SK-N-MC (cell line): ENCODE measurements around the gene IL1RAP.
"Not testable (repeated sequence)": the region's sequence is repeated elsewhere in the genome, so short reads cannot be mapped to it uniquely, and the experiment has no call there.

Experiments used
- DNase-seq: peaks from one replicate; pipeline ENCODE4 v3.0.0-alpha.2; 2011; ENCODE audit warnings: low read depth, low spot score
- H3K27ac ChIP-seq: fragments of 200-600 bp; sonication (generic); 2 replicates; pipeline ENCODE4 v1.5.1; 2016; ENCODE audit warnings: mixed run types
- H3K36me3 ChIP-seq: fragments of 200-600 bp; sonication (generic); 2 replicates; pipeline ENCODE4 v1.6.1; 2017; ENCODE audit warnings: antibody characterized with exemption, low read length, mixed read lengths; ENCODE audit not compliant: insufficient read depth
- H3K4me3 ChIP-seq: fragments of 200-600 bp; sonication (generic); 2 replicates; pipeline ENCODE4 v1.5.1; 2016
- H3K9ac ChIP-seq: fragments of 200-600 bp; sonication (generic); 2 replicates; pipeline ENCODE4 v1.8.0; 2017; ENCODE audit warnings: mixed run types, mixed read lengths; ENCODE audit not compliant: insufficient read length
- H3K9me3 ChIP-seq: fragments of 200-600 bp; sonication (generic); 2 replicates; pipeline ENCODE4 v1.6.1; 2017; ENCODE audit warnings: low read depth, mild to moderate bottlenecking, antibody characterized with exemption, low read length, moderate library complexity, mixed read lengths
- EZH2 ChIP-seq: fragments of 200-600 bp; sonication (generic); IDR thresholded peaks from one replicate; pipeline ENCODE4 v1.6.1; 2017; ENCODE audit warnings: antibody characterized with exemption
- FOXP2 ChIP-seq: optimal IDR thresholded peaks from 2 replicates; pipeline ENCODE3; 2011; ENCODE audit warnings: mild to moderate bottlenecking, moderate library complexity; ENCODE audit not compliant: insufficient read depth; ENCODE audit errors: extremely low read length, control extremely low read depth
- POLR2AphosphoS5 ChIP-seq: IDR thresholded peaks from 2 replicates; pipeline ENCODE4 v1.6.1; 2012; ENCODE audit warnings: mild to moderate bottlenecking, low read depth, low read length, borderline replicate concordance

The IL1RAP gene

GRCh38 chr3:190513409-190514370, at the start of gene IL1RAP:
IL1RAP (plus strand) TSS chr3:190514085; CDS start chr3:190564290, 50,205 bp downstream.
- peak within 1 kb of the TSS; percentile 89 for H3K4me3 ChIP-seq
- peak within 1 kb of the TSS; percentile 0; the same call in 1 of the 2 replicates for H3K27ac ChIP-seq
- DNase-seq: peak; percentile 97
- H3K36me3 ChIP-seq: peaks cover 20% of the 10 kb centered on the region
- H3K9me3 ChIP-seq: no peaks in the 10 kb centered on the region
- TF ChIP-seq EZH2: no peak
- peak; percentile 94 for TF ChIP-seq FOXP2
- TF ChIP-seq POLR2AphosphoS5: peak; percentile 76
- H3K9ac ChIP-seq: peak within 1 kb of the TSS; percentile 78

GRCh38 chr3:190467922-190468321, 46.0 kb upstream of the IL1RAP start:
- DNase-seq: no peak
- Histone ChIP-seq H3K4me3 (no peak overlapping the region), H3K9ac (no peak overlapping the region), H3K36me3 (no peaks in the 10 kb centered on the region), H3K9me3 (peaks cover 12% of the 10 kb centered on the region; the same call in 1 of the 2 replicates), H3K27ac (no peak overlapping the region)
- TF ChIP-seq EZH2 (no peak), POLR2AphosphoS5 (no peak), FOXP2 (no peak)

GRCh38 chr3:190473261-190473660, 40.6 kb upstream of the IL1RAP start:
- DNase-seq, H3K27ac ChIP-seq, H3K36me3 ChIP-seq, H3K9ac ChIP-seq, H3K4me3 ChIP-seq: not testable (repeated sequence)
- peaks cover 12% of the 10 kb centered on the region; the same call in 1 of the 2 replicates for H3K9me3 ChIP-seq

- Histone ChIP-seq H3K4me3 (no peak overlapping the region), H3K36me3 (no peaks in the 10 kb centered on the region), H3K27ac (no peak overlapping the region), H3K9me3 (no peaks in the 10 kb centered on the region), H3K9ac (no peak overlapping the region)
- TF ChIP-seq POLR2AphosphoS5: no peak
- no peak for TF ChIP-seq EZH2
- no peak for DNase-seq
These were observed 32.1 kb upstream of the IL1RAP start for GRCh38 chr3:190481779-190482178.

- peak; percentile 78 for DNase-seq
- Histone ChIP-seq H3K9ac (no peak overlapping the region), H3K4me3 (peak overlapping the region; percentile 7), H3K27ac (no peak overlapping the region), H3K36me3 (no peaks in the 10 kb centered on the region), H3K9me3 (no peaks in the 10 kb centered on the region)
- TF ChIP-seq POLR2AphosphoS5: peak; percentile 42; the same call in 1 of the 2 replicates
- TF ChIP-seq FOXP2: no peak
- TF ChIP-seq EZH2: no peak
These were observed 27.9 kb upstream of the IL1RAP start for GRCh38 chr3:190485830-190486532.

GRCh38 chr3:190486533-190486864, 27.4 kb upstream of the IL1RAP start:
- TF ChIP-seq EZH2 (no peak), FOXP2 (no peak), POLR2AphosphoS5 (no peak)
- no peak overlapping the region for H3K27ac ChIP-seq
- DNase-seq: no peak

GRCh38 chr3:190486908-190487607, 26.8 kb upstream of the IL1RAP start:
- Histone ChIP-seq H3K4me3 (peak overlapping the region; percentile 7; the same call in 1 of the 2 replicates), H3K27ac (no peak overlapping the region), H3K36me3 (no peaks in the 10 kb centered on the region), H3K9ac (no peak overlapping the region), H3K9me3 (no peaks in the 10 kb centered on the region)
- no peak for DNase-seq
- no peak for TF ChIP-seq FOXP2

More at GRCh38 chr3:190486533-190486864, 27.4 kb upstream of the IL1RAP start:
- Histone ChIP-seq H3K36me3 (no peaks in the 10 kb centered on the region), H3K9me3 (no peaks in the 10 kb centered on the region), H3K4me3 (peak overlapping the region; percentile 7; the same call in 1 of the 2 replicates), H3K9ac (no peak overlapping the region)

- DNase-seq: no peak
- no peak overlapping the region for H3K4me3 ChIP-seq
- TF ChIP-seq EZH2 (no peak), FOXP2 (no peak), POLR2AphosphoS5 (no peak)
- no peak overlapping the region for H3K27ac ChIP-seq
- H3K9me3 ChIP-seq: no peaks in the 10 kb centered on the region
- H3K9ac ChIP-seq: no peak overlapping the region
- no peaks in the 10 kb centered on the region for H3K36me3 ChIP-seq
These were observed 22.3 kb upstream of the IL1RAP start for GRCh38 chr3:190491533-190492054.
